ENCODE results near the gene SDK2. TPM values are rescaled to one million over a fixed set of nuclear protein-coding genes. Genes with fewer than 3 reads are reported as not detected.

SDK2 gene
- total and polyA plus RNA-seq, 9 of the 15 experiments (the other 6 are each of a cell fraction or from before 2014, with no cell fraction given), result 0.04 TPM; not detected in 8

DNA sequence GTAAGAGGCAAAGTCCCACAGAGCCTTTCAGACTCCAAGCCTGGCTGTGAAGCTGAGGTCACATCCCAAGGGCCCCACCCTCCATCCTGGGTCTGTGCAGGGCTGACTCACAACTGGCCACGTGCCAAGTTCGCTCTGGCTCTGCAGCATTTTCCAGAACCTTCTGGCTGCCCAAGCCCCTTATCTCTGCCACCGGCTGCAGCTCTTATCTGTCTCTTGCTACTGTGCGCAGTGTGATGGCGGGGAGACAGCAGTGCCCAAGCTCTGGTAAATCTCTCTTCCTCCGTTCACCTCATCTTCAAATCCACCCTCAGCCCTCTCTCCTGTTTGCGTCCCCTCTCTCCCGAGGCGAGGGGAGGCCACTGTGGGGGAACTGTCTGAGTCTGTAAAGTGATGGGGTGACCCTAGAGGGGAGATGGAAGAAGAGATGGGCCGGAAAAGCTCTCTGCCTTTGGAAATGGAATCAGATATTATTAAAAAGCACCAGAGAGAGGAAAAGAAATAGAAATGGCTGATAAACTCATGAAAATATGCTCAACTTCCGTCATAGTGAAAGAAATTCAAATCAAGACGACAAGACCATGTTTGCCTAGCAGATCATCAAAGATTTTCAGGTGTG, 169.8 kb downstream of the SDK2 start (continued):
- TF ChIP-seq JUNB (CRISPR knock-in tag; conservative IDR thresholded peaks at IDR 0.05) (no peak), EGR1 (conservative IDR thresholded peaks at IDR 0.05) (no peak), RFX7 (CRISPR knock-in tag; IDR thresholded peaks at IDR 0.05) (no peak), ARID2 (IDR thresholded peaks at IDR 0.05) (no peak), CHD1 (IDR thresholded peaks at IDR 0.05; ENCODE audit: low read length) (no peak), ZNF644 (tag; IDR thresholded peaks at IDR 0.05; ENCODE audit: low read depth) (no peak), ZBTB17 (CRISPR knock-in tag; IDR thresholded peaks at IDR 0.05) (peak; percentile 76; the same call in 1 of the 2 replicates), U2AF1 (optimal IDR thresholded peaks at IDR 0.05; ENCODE audit: low read depth, low read length) (no peak), RCOR1 (IDR thresholded peaks at IDR 0.05; ENCODE audit: borderline replicate concordance in 1 of 2, low read depth in 2 of 2, low read length in 2 of 2) (peak; percentile 56 to 98; a peak in 3 of 4 replicates), ZNF197 (CRISPR knock-in tag; IDR thresholded peaks at IDR 0.05; ENCODE audit: low read depth) (peak; percentile 84), HOXB6 (CRISPR knock-in tag; IDR thresholded peaks at IDR 0.05; ENCODE audit: borderline replicate concordance) (no peak), SRSF9 (IDR thresholded peaks at IDR 0.05; ENCODE audit: borderline replicate concordance, low read depth, low read length) (no peak), NR2F6 (CRISPR knock-in tag; IDR thresholded peaks at IDR 0.05) (no peak), CBFA2T3 (IDR thresholded peaks at IDR 0.05) (peak; percentile 97), SMARCC2 (IDR thresholded peaks at IDR 0.05; ENCODE audit: low read depth) (peak; percentile 99)
- TF ChIP-seq, protein P1, sequence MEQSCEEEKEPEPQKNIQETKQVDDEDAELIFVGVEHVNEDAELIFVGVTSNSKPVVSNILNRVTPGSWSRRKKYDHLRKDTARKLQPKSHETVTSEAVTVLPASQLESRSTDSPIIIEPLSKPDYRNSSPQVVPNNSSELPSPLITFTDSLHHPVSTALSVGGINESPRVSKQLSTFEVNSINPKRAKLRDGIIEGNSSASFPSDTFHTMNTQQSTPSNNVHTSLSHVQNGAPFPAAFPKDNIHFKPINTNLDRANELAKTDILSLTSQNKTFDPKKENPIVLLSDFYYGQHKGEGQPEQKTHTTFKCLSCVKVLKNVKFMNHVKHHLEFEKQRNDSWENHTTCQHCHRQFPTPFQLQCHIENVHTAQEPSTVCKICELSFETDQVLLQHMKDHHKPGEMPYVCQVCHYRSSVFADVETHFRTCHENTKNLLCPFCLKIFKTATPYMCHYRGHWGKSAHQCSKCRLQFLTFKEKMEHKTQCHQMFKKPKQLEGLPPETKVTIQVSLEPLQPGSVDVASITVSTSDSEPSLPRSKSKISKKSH (CRISPR knock-in tag; IDR thresholded peaks at IDR 0.05), result no peak
- TF ChIP-seq, protein P2, sequence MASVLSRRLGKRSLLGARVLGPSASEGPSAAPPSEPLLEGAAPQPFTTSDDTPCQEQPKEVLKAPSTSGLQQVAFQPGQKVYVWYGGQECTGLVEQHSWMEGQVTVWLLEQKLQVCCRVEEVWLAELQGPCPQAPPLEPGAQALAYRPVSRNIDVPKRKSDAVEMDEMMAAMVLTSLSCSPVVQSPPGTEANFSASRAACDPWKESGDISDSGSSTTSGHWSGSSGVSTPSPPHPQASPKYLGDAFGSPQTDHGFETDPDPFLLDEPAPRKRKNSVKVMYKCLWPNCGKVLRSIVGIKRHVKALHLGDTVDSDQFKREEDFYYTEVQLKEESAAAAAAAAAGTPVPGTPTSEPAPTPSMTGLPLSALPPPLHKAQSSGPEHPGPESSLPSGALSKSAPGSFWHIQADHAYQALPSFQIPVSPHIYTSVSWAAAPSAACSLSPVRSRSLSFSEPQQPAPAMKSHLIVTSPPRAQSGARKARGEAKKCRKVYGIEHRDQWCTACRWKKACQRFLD (CRISPR knock-in tag; IDR thresholded peaks at IDR 0.05), result peak; percentile 47; the same call in 1 of the 2 replicates
- TF ChIP-seq, protein P3, sequence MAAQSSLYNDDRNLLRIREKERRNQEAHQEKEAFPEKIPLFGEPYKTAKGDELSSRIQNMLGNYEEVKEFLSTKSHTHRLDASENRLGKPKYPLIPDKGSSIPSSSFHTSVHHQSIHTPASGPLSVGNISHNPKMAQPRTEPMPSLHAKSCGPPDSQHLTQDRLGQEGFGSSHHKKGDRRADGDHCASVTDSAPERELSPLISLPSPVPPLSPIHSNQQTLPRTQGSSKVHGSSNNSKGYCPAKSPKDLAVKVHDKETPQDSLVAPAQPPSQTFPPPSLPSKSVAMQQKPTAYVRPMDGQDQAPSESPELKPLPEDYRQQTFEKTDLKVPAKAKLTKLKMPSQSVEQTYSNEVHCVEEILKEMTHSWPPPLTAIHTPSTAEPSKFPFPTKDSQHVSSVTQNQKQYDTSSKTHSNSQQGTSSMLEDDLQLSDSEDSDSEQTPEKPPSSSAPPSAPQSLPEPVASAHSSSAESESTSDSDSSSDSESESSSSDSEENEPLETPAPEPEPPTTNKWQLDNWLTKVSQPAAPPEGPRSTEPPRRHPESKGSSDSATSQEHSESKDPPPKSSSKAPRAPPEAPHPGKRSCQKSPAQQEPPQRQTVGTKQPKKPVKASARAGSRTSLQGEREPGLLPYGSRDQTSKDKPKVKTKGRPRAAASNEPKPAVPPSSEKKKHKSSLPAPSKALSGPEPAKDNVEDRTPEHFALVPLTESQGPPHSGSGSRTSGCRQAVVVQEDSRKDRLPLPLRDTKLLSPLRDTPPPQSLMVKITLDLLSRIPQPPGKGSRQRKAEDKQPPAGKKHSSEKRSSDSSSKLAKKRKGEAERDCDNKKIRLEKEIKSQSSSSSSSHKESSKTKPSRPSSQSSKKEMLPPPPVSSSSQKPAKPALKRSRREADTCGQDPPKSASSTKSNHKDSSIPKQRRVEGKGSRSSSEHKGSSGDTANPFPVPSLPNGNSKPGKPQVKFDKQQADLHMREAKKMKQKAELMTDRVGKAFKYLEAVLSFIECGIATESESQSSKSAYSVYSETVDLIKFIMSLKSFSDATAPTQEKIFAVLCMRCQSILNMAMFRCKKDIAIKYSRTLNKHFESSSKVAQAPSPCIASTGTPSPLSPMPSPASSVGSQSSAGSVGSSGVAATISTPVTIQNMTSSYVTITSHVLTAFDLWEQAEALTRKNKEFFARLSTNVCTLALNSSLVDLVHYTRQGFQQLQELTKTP (IDR thresholded peaks at IDR 0.05; ENCODE audit: low read depth in 1 of 2, partially characterized antibody in 2 of 2), result peak in 1 of 2 experiments; percentile 68
- TF ChIP-seq, protein P4, sequence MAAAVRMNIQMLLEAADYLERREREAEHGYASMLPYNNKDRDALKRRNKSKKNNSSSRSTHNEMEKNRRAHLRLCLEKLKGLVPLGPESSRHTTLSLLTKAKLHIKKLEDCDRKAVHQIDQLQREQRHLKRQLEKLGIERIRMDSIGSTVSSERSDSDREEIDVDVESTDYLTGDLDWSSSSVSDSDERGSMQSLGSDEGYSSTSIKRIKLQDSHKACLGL (CRISPR knock-in tag; IDR thresholded peaks at IDR 0.05; ENCODE audit: borderline replicate concordance, poor library complexity, severe bottlenecking), result no peak
- TF ChIP-seq, protein P5, sequence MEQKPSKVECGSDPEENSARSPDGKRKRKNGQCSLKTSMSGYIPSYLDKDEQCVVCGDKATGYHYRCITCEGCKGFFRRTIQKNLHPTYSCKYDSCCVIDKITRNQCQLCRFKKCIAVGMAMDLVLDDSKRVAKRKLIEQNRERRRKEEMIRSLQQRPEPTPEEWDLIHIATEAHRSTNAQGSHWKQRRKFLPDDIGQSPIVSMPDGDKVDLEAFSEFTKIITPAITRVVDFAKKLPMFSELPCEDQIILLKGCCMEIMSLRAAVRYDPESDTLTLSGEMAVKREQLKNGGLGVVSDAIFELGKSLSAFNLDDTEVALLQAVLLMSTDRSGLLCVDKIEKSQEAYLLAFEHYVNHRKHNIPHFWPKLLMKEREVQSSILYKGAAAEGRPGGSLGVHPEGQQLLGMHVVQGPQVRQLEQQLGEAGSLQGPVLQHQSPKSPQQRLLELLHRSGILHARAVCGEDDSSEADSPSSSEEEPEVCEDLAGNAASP (IDR thresholded peaks at IDR 0.05), result no peak

All from K562 (cell line).